GM18907 (cell line): ENCODE measurements around the gene GHR.
"Not testable (repeated sequence)": the region's sequence is repeated elsewhere in the genome, so short reads cannot be mapped to it uniquely, and the experiment has no call there.

Experiments used
- ATAC-seq: cut with Tn5 transposase; IDR thresholded peaks from one replicate; pipeline ENCODE4 v1.9.1; 2021; ENCODE audit warnings: mild to moderate bottlenecking, moderate library complexity; ENCODE audit not compliant: unreplicated experiment

The GHR gene

DNA sequence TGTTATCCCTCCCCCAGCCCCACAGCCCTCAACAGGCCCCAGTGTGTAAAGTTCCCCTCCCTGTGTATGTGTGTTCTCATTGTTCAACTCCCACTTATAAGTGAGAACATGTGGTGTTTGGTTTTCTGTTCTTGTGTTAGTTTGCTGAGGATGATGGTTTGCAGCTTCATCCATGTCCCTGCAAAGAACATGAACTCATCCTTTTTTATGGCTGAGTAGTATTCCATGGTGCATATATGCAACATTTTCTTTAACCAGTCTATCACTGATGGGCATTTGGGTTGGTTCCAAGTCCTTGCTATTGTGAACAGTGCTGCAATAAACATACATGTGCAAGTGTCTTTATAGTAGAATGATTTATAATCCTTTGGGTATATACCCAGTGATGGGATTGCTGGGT lies 261.8 kb downstream of the GHR start:
- ATAC-seq, result not testable (repeated sequence)

DNA sequence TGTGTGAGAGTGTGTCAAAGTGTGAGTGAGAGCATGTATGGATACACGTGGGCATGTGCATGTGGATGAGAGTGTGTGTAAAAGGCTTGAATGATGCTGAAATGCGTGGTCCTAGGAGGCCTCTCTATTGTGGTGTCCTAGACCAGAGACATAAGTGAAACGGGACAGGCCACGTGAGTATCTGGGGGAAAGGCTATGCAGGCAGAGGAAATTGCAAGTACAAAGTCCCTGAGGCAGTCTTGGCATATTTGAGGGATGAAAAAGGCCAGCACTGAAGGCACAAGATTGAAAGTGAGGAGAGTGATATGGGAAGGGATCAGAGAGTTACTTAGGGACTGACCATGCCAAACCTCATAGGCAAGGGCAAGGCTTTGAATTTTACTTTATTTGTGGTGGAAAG lies 266.2 kb downstream of the GHR start:
- no peak for ATAC-seq

DNA sequence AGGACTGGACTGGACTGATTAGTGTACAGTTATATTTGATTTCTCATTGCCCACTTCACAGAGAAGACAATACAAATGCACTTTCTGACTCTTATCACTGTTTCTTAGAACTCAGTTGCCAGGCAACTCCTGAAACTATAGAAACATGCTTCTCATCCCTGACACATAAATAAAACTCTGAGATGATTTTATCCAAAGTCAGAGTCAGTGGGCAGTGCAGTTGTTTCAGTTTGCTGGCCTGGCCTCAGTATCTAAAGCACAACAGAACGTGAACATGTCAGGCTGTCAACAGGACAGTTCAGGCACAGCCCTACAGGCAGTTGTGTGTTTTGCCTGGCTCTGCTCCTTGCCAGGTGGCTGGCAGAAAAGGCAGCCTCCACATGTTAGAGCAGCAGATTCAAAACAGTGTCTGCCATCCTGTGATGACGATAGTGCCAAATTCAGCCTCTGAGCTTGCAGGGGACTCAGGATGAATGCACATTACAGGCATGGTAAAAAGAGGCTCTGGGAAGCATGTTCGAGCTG lies 268.2 kb downstream of the GHR start:
- no peak for ATAC-seq

- ATAC-seq, result no peak
Measured at GRCh38 chr5:42701351-42702059, 278.3 kb downstream of the GHR start.

- no peak for ATAC-seq
Measured at GRCh38 chr5:42703238-42703637, 280.0 kb downstream of the GHR start.

DNA sequence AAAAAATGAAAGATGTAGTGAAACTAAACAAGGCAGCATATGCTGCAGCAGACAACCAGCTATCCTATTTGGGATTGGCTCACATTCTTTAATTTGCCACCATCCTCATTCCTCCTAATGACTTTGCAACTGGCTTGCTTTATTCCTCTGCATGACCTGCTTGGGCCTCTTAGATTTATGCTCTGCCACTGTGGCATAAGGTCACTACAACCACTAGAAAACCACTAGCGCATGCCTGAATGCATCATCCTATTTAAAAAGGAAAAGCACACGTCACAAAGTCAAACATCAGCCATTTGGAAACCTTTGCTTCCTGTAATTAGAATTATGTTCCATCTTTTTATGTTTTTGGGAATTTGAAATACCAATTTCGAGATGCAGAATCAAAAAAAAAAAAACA lies 292.5 kb downstream of the GHR start:
- ATAC-seq, result no peak

- ATAC-seq, result peak; percentile 97
Measured at GRCh38 chr5:42718591-42718990, 295.4 kb downstream of the GHR start.

- ATAC-seq, result peak; percentile 15
Measured at GRCh38 chr5:42719034-42719433, 295.8 kb downstream of the GHR start.

GRCh38 chr5:42720251-42720650 lies 297.0 kb downstream of the GHR start:
- no peak for ATAC-seq

DNA sequence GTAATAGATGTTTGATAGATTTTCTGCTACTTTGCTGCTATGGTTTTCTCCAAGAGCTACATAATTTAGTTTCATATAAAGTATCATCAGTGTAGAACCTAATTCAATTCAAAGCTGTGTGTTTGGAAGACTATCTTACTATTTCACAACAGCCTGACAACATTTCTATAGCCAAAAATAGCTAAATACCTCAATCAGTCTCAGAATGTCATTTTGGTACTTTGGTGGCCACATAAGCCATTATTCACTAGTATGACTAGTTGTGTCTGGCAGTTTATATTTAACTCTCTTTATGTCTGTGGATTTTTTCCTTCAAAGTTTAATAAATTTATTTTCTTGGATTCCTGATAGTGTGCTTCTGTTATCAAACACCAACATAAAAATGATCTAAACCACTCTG lies 298.2 kb downstream of the GHR start:
- ATAC-seq, result no peak

DNA sequence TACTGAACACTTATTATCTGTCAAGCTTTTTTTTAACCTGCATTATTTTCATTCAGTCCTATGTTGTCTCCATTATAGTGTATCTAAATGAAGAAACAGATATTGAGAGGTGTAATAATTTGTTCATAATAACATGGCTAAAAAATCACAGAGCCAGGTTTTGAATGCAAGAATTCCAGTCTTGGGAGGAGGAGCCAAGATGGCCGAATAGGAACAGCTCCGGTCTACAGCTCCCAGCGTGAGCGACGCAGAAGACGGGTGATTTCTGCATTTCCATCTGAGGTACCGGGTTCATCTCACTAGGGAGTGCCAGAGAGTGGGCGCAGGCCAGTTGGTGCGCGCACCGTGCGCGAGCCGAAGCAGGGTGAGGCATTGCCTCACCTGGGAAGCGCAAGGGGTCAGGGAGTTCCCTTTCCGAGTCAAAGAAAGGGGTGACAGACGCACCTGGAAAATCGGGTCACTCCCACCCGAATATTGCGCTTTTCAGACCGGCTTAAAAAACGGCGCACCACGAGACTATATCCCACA lies 311.4 kb downstream of the GHR start:
- not testable (repeated sequence) for ATAC-seq

DNA sequence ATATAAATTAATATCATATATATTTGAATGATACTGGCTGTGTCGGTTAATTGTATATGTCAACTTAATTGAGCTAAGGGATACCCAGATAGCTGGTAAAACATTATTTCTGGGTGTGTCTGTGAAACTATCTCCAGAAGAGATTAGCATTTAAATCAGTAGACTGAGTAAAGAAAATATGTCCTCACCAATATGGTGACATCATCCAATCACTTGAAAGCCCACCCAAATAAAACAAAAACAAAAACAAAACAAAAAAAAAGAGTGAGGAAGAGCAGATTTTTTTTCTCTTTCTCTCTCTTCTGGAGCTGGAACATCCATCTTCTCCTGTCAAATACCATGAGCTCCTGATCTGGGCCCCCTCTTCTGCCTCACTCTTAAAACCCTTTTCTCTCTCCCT lies 317.7 kb downstream of the GHR start:
- ATAC-seq, result no peak

DNA sequence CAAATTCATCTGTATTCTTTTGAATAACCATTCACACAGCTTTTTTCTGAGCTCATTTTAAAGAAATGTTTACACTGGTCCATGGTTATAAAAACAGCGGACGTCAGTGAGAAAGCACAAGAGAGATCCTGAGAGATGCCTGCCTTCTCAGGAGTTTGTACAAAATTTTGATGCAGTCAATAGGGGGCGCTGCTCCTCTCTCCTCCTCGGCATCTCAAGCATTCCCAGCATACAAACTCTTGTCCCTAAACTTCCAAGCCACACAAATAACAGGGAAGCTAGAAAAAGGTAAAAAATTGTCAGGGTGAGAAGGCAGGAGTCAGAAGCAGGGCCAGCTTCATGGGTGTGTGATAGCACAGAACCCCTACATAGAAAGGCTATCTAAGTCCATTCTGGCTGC lies 322.2 kb downstream of the GHR start:
- no peak for ATAC-seq

DNA sequence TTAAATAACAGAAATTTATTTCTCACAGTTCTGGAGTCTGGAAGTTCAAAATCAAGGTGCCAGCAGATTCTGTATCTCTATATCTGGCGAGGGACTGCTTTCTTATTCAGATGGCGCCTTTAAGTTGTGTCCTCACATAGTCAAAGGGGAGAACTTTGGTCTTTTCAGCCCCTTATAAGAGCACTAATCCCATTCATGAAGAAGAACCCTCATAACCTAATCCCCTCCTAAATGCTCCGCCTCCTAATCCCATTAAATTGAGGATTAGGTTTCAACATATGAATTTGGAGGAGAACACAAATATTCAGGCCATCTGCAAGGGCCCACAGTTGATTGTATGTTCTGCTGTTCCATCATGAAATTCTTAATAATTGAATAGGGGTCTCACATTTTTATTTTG lies 322.6 kb downstream of the GHR start:
- ATAC-seq, result no peak

DNA sequence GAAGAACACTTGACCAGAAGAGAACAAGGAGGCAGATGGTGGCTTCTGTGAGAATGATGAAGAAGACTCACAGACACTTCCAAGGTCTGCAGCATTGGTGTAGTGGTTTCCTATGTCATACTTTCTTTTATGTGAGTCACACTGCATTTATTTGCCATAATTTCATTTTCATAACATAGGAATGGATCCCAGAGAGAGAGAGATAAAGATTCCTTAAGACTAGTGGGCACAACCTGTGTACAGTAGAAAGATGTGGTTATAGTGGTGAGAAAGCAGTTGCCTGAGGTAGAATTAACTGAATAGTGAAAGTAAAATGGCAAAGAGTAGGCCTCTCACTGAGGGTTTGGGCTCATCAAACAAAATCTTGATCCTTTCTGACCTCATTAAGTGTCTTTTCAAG lies 325.8 kb downstream of the GHR start:
- peak; percentile 48 for ATAC-seq

GRCh38 chr5:42750507-42750906 lies 327.3 kb downstream of the GHR start:
- ATAC-seq, result no peak

DNA sequence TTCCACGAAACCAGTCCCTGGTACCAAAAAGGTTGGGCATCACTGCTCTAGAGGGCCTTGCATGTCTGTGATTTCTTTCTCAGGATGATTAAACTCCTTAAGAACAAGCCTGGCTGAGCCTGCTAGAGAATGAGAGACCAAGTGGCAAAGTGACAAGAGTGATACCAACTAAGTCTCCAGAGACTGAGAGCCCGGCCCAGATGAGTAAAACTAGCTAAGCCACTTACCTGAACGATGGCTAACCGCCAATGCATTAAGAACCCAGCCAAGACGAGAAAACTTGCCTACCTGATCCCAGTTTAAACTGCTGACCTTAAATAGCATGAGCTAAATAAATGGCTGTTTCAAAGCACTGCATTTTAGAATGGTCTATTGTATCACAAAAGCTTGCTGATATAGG lies 327.8 kb downstream of the GHR start:
- no peak for ATAC-seq

- ATAC-seq, result no peak
Measured at GRCh38 chr5:42753099-42753498, 329.9 kb downstream of the GHR start.

DNA sequence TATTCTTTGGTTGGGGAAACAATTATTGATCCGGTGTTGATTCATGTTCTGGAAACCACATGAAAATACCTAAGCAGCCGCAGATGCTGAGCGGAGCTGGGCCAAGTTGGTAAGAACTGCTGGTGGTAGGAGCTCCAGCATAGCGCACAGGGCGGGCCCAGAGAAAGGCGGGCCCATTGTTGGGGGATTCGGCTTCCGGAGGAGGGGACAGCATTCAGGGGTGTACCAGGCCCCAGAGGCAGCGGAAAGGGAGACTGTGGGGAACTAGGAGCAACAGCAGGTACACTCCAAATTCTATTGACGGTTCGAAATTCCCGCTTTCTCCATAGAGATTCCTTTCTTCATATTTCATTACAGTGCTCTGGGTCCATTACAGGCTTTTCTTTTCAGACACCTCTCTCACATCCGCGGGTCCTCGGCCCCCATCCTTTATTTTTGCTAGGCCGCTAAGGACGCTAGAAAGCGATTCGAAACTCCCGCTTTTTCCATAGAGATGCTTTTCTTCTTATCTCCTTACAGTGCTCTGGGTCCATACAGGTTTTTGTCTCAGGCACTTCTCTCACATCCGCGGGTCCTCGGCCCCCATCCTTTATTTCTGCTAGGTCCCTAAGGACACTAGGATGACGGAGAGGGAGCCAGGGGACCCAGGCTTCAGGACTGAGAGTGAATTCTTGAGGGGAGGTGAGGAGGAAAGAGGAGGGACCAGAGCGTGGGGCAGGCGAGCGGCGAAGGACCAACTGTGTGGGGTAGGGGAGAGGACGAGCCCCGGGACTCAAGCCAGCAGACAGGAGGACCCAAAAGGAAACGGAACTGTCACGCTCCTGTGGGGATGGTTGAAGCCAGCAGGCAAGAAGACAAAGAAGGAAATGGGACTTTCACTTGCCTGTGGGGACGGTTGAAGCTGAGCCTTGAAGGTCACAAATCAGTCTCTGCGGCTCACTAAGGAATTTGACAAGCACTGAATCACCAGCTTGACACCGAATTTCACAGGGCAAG lies 333.7 kb downstream of the GHR start, which contains the start of gene CCDC152:
Gene CCDC152, plus strand, starts transcription at position 213 of the 996 bp plus-strand sequence. CDS start 2,304 bp downstream, outside the sequence.
- ATAC-seq, result peak; percentile 87

DNA sequence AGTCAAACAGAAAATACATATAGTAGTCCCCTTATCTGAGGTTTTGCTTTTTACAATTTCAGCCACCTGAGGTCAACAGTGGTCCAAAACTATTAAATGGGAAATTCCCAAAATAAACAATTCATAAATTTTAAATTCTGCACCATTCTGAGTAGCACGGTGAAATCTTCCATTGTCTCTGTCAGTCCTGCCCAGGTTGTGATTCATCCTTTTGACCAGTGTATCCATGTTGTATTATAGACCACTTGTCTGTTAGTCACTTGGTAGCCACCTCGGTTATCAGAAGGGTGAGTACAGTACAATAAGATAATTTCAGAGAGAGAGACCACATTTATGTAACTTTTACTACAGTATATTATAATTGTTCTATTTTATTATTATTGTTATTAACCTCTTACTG lies 336.2 kb downstream of the GHR start:
- no peak for ATAC-seq

- no peak for ATAC-seq
Measured at GRCh38 chr5:42760426-42760825, 337.2 kb downstream of the GHR start.
